GM06990 (cell line): ENCODE results near the gene AKAP1.

Source experiments
- DNase-seq: peaks from one replicate; pipeline ENCODE4 v3.0.0-alpha.2; 2011; ENCODE audit not compliant: insufficient read length; ENCODE audit errors: extremely low read depth
- H3K27me3 ChIP-seq: replicated peaks from 2 replicates; pipeline ENCODE4 v1.6.0; 2011; ENCODE audit warnings: low read length; ENCODE audit not compliant: control insufficient read depth, insufficient read depth
- H3K36me3 ChIP-seq: 2 replicates; pipeline ENCODE4 v1.5.1; 2011; ENCODE audit warnings: low read length; ENCODE audit not compliant: control insufficient read depth, insufficient read depth
- H3K4me3 ChIP-seq: replicated peaks from 2 replicates; pipeline ENCODE4 v1.5.1; 2011; ENCODE audit warnings: low read depth, mild to moderate bottlenecking, control low read depth, low read length
- CTCF ChIP-seq: IDR thresholded peaks from 2 replicates; pipeline ENCODE4 v1.5.1; 2011; ENCODE audit warnings: low read length, control low read depth, mild to moderate bottlenecking, inconsistent platforms; ENCODE audit not compliant: insufficient read depth, poor library complexity, severe bottlenecking

Gene AKAP1

GRCh38 chr17:57092171-57092570 is 7.1 kb downstream of the AKAP1 start:
- no peak overlapping the region for H3K4me3 ChIP-seq
- H3K27me3 ChIP-seq = no peaks in the 10 kb centered on the region
- peaks cover 4% of the 10 kb centered on the region for H3K36me3 ChIP-seq
- no peak for DNase-seq
- no peak for TF ChIP-seq CTCF

- DNase-seq = no peak
- Histone ChIP-seq H3K36me3 (peaks cover 3% of the 10 kb centered on the region; the same call in 1 of the 2 replicates), H3K4me3 (no peak overlapping the region), H3K27me3 (no peaks in the 10 kb centered on the region)
- TF ChIP-seq CTCF = no peak
These were observed 7.7 kb downstream of the AKAP1 start for GRCh38 chr17:57092779-57093178.

GRCh38 chr17:57096472-57097202 is 11.6 kb downstream of the AKAP1 start:
- no peak for DNase-seq
- Histone ChIP-seq H3K4me3 (no peak overlapping the region), H3K27me3 (no peaks in the 10 kb centered on the region), H3K36me3 (0 out of 2 replicates have a peak, but pooled peaks cover 1% of the 10 kb centered on the region)
- TF ChIP-seq CTCF = no peak

- no peaks in the 10 kb centered on the region for H3K27me3 ChIP-seq
- no peak for DNase-seq
- TF ChIP-seq CTCF = no peak
- 0 out of 2 replicates have a peak, but pooled peaks cover 1% of the 10 kb centered on the region for H3K36me3 ChIP-seq
- no peak overlapping the region for H3K4me3 ChIP-seq
These were observed 12.9 kb downstream of the AKAP1 start for GRCh38 chr17:57097832-57098421.

GRCh38 chr17:57099165-57099564 is 14.1 kb downstream of the AKAP1 start:
- H3K4me3 ChIP-seq = no peak overlapping the region
- no peak for TF ChIP-seq CTCF
- H3K27me3 ChIP-seq = no peaks in the 10 kb centered on the region
- DNase-seq = no peak
- H3K36me3 ChIP-seq = no peaks in the 10 kb centered on the region
